ENCODE measurements around the gene TUBA4A. TPM values are rescaled to one million over a fixed set of nuclear protein-coding genes. Genes with fewer than 3 reads are reported as not detected.

Gene TUBA4A
- total RNA-seq, 2 experiments from 2014 or later: 96.0 to 186 TPM

GRCh38 chr2:219252900-219253752 lies 592 bp downstream of the TUBA4A start, which contains the start of gene TUBA4B:
TSS of gene TUBA4B (plus strand) at chr2:219253243. CDS start at chr2:219253408, 165 bp downstream.
- CTCF ChIA-PET (ENCODE audit: unreplicated experiment): interaction anchor here (2.6 kb wide), 1 partner anchor 25 kb away, joined by 7 read pairs; the partner anchor contains the start of gene DNAJB2
- Histone ChIP-seq H3K4me1 (ENCODE audit: insufficient read depth, low read length, poor library complexity, severe bottlenecking) (peaks cover 56% of the 10 kb centered on the region), H3K4me3 (ENCODE audit: low read depth, low read length, poor library complexity, severe bottlenecking) (peak within 1 kb of the TSS; percentile 87), H4K20me1 (ENCODE audit: insufficient read depth, low read length) (no peaks in the 10 kb centered on the region), H3K9me3 (ENCODE audit: low read length) (no peaks in the 10 kb centered on the region), H3K9me2 (ENCODE audit: insufficient read depth, low read length) (no peaks in the 10 kb centered on the region), H3K4me2 (ENCODE audit: low read length) (peak within 1 kb of the TSS; percentile 93), H2AFZ (ENCODE audit: low read length) (peak within 1 kb of the TSS; percentile 49; the same call in 1 of the 2 replicates), H3K36me3 (ENCODE audit: insufficient read depth, low read length) (peaks cover 38% of the 10 kb centered on the region), H3K79me2 (ENCODE audit: insufficient read depth, low read depth, low read length) (peaks cover 36% of the 10 kb centered on the region), H3K27ac (ENCODE audit: low read depth, low read length, poor library complexity, severe bottlenecking) (peak within 1 kb of the TSS; percentile 96)
- TF ChIP-seq, protein P1, sequence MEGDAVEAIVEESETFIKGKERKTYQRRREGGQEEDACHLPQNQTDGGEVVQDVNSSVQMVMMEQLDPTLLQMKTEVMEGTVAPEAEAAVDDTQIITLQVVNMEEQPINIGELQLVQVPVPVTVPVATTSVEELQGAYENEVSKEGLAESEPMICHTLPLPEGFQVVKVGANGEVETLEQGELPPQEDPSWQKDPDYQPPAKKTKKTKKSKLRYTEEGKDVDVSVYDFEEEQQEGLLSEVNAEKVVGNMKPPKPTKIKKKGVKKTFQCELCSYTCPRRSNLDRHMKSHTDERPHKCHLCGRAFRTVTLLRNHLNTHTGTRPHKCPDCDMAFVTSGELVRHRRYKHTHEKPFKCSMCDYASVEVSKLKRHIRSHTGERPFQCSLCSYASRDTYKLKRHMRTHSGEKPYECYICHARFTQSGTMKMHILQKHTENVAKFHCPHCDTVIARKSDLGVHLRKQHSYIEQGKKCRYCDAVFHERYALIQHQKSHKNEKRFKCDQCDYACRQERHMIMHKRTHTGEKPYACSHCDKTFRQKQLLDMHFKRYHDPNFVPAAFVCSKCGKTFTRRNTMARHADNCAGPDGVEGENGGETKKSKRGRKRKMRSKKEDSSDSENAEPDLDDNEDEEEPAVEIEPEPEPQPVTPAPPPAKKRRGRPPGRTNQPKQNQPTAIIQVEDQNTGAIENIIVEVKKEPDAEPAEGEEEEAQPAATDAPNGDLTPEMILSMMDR (conservative IDR thresholded peaks at IDR 0.05; ENCODE audit: low read length): no peak
- TF ChIP-seq EZH2phosphoT487 (IDR thresholded peaks at IDR 0.05; ENCODE audit: borderline replicate concordance, low read depth, low read length): no peak
- peak; percentile 65 for DNase-seq (ENCODE audit: low spot score)
- intact Hi-C loops (cut with micrococcal nuclease; ENCODE audit: unreplicated experiment): loop anchor here (1.0 to 10.0 kb wide), 3 partner anchors 26 to 358 kb away; partner anchors contain the start of genes CNPPD1 and DNAJB2
- POLR2A ChIA-PET: interaction anchor here (0.6 to 2.3 kb wide), 14 partner anchors 9 to 689 kb away, joined by 3 to 8 read pairs (median 4); partner anchors contain the start of genes ANKZF1, ATG9A, CNPPD1 and DNAJB2
- no TSS peak for BruUV-seq (replicated peaks)

DNA sequence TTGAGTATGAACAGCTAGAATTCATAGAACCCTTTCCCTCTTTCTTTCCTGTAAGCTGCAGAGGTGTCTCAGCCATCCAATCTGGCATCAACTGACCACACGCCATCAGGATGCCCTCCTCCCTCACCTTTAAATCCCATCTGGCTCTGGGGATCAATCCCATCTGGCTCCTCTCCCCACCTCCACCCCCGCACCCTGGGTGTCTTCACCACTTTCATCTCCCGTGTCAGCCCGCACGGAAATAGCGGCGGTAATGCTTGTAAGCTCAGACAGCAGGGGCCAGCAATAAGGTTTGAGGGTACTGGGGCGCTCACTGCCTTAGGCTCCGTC lies 1.2 kb downstream of the TUBA4A start:
- intact Hi-C loops (cut with micrococcal nuclease; ENCODE audit: unreplicated experiment): loop anchor here (2.0 to 10.0 kb wide), 2 partner anchors 76 to 358 kb away; partner anchors contain the start of gene CNPPD1
- H3K4me2 ChIP-seq (ENCODE audit: low read length): peak overlapping the region; percentile 93
- TF ChIP-seq, protein P1 (conservative IDR thresholded peaks at IDR 0.05; ENCODE audit: low read length): no peak
- TF ChIP-seq EZH2phosphoT487 (IDR thresholded peaks at IDR 0.05; ENCODE audit: borderline replicate concordance, low read depth, low read length): no peak
- no peaks in the 10 kb centered on the region for H3K9me2 ChIP-seq (ENCODE audit: insufficient read depth, low read length)
- H2AFZ ChIP-seq (ENCODE audit: low read length): no peak overlapping the region
- DNase-seq (ENCODE audit: low spot score): no peak
- POLR2A ChIA-PET: interaction anchor here (0.6 to 2.3 kb wide), 13 partner anchors 8 to 689 kb away, joined by 3 to 8 read pairs (median 3); partner anchors contain the start of genes ANKZF1, ATG9A, CNPPD1 and DNAJB2
- CTCF ChIA-PET (ENCODE audit: unreplicated experiment): interaction anchor here (2.6 kb wide), 1 partner anchor 25 kb away, joined by 7 read pairs; the partner anchor contains the start of gene DNAJB2
- peak overlapping the region; percentile 96 for H3K27ac ChIP-seq (ENCODE audit: low read depth, low read length, poor library complexity, severe bottlenecking)
- peaks cover 41% of the 10 kb centered on the region for H3K79me2 ChIP-seq (ENCODE audit: insufficient read depth, low read depth, low read length)
- peaks cover 62% of the 10 kb centered on the region for H3K4me1 ChIP-seq (ENCODE audit: insufficient read depth, low read length, poor library complexity, severe bottlenecking)
- no peaks in the 10 kb centered on the region for H3K9me3 ChIP-seq (ENCODE audit: low read length)
- no peaks in the 10 kb centered on the region for H4K20me1 ChIP-seq (ENCODE audit: insufficient read depth, low read length)
- peak overlapping the region; percentile 87 for H3K4me3 ChIP-seq (ENCODE audit: low read depth, low read length, poor library complexity, severe bottlenecking)
- peaks cover 44% of the 10 kb centered on the region for H3K36me3 ChIP-seq (ENCODE audit: insufficient read depth, low read length)
- no TSS peak for BruUV-seq (replicated peaks)

All from OCI-LY7 (cell line).